A673 (cell line): ENCODE data around the gene GRIK4.

Experiments used
- CTCF ChIP-seq: fragments of 300-800, 200-600 bp; sonication (generic); conservative IDR thresholded peaks from 2 replicates; pipeline ENCODE4 v1.5.1; 2017; ENCODE audit warnings: low read depth, mild to moderate bottlenecking, antibody characterized with exemption, low read length, moderate library complexity, mixed read lengths
- EZH2 ChIP-seq: fragments of 200-600 bp; sonication (generic); IDR thresholded peaks from 2 replicates; pipeline ENCODE4 v1.6.1; 2017; ENCODE audit warnings: borderline replicate concordance, low read depth, mild to moderate bottlenecking, mixed read lengths, antibody characterized with exemption, low read length; ENCODE audit not compliant: poor library complexity, severe bottlenecking

- TF ChIP-seq CTCF, result no peak
- TF ChIP-seq EZH2, result no peak
Measured at GRCh38 chr11:120626791-120627190, 115.2 kb downstream of the GRIK4 start.
